ENCODE results near the gene TCP10L. TPM values are rescaled to one million over a fixed set of nuclear protein-coding genes. Genes with fewer than 3 reads are reported as not detected.

TCP10L gene
- total and polyA plus RNA-seq, 2 of the 4 experiments (the other 2 are of a cell fraction), result 0.09 TPM; not detected in 1

DNA sequence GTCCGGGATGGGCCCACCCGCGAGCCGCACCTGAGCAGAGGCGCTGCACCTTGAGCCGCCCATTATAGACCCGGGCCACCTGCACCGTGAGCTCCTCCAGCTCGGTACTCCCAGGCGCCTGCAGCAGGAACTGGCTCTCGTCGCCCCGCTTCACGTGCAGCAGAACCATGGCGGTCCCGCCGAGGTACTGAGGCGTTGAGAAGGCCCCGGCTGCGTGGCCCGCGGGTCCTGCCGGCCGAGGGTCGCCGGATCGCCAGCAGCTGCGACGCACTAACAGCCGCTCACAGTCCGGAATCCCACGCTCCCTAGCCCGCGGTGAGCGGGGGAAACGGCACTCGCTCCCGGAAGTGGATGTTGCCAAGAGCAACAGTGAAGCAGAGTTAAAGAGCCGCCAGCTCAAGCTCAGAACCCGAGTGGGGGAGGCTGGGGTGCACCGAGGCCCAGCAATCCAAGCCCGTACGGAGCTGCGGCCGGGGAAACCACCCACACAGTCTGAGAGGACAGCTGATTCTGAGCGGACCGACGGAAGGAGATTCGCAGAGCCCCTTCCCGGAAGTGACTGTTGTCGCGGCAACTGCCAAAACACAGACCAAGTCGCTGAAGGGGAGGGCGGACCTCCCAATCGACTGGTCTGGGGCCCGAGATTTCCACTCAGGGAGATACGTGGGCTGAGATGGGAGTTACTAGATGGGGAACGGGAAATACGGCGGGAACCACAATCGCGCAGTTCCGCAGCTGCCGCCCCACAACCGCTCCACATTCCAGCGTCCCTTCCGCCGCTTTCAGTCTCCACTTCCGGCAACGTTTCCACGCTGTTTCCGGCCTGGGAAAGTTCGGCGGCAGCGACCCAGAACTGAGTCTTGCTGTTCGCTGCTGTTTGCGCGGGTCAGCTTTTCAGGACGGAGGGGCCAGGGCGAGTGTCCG is 27.0 kb upstream of the TCP10L start, which contains the start of gene CFAP298 (continued):
- TF ChIP-seq, protein P1, sequence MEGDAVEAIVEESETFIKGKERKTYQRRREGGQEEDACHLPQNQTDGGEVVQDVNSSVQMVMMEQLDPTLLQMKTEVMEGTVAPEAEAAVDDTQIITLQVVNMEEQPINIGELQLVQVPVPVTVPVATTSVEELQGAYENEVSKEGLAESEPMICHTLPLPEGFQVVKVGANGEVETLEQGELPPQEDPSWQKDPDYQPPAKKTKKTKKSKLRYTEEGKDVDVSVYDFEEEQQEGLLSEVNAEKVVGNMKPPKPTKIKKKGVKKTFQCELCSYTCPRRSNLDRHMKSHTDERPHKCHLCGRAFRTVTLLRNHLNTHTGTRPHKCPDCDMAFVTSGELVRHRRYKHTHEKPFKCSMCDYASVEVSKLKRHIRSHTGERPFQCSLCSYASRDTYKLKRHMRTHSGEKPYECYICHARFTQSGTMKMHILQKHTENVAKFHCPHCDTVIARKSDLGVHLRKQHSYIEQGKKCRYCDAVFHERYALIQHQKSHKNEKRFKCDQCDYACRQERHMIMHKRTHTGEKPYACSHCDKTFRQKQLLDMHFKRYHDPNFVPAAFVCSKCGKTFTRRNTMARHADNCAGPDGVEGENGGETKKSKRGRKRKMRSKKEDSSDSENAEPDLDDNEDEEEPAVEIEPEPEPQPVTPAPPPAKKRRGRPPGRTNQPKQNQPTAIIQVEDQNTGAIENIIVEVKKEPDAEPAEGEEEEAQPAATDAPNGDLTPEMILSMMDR (conservative IDR thresholded peaks at IDR 0.05; ENCODE audit: low read depth, low read length), result no peak
- TF ChIP-seq RCOR1 (IDR thresholded peaks at IDR 0.05; ENCODE audit: insufficient replicate concordance, low read length), result no peak

All from IMR-90 (cell line).